H9 (cell line): ENCODE measurements around the gene MMS19. TPM values are rescaled to one million over a fixed set of nuclear protein-coding genes. Genes with fewer than 3 reads are reported as not detected.

ENCODE experiments used
- DNase-seq: peaks from one replicate; pipeline ENCODE4 v3.0.0-alpha.2; 2017
- H2AFZ ChIP-seq: one replicate; pipeline ENCODE4 v1.6.1; 2013; ENCODE audit warnings: mild to moderate bottlenecking, low read length, control low read depth, moderate library complexity
- H2AK5ac ChIP-seq: 2 replicates; pipeline ENCODE4 v1.6.1; 2013; ENCODE audit warnings: low read length, control low read depth, mixed read lengths; ENCODE audit not compliant: insufficient read length
- H2BK120ac ChIP-seq: one replicate; pipeline ENCODE4 v1.6.1; 2013; ENCODE audit warnings: low read depth, mild to moderate bottlenecking, low read length, control low read depth, inconsistent platforms; ENCODE audit not compliant: poor library complexity, severe bottlenecking
- H2BK12ac ChIP-seq: 2 replicates; pipeline ENCODE4 v1.6.1; 2013; ENCODE audit warnings: low read length, control low read depth, mixed read lengths, low read depth; ENCODE audit not compliant: insufficient read length
- H2BK15ac ChIP-seq: 2 replicates; pipeline ENCODE4 v1.6.1; 2013; ENCODE audit warnings: low read depth, low read length, control low read depth
- H2BK20ac ChIP-seq: one replicate; pipeline ENCODE4 v1.6.1; 2013; ENCODE audit warnings: low read depth, mild to moderate bottlenecking, low read length, control low read depth, inconsistent platforms; ENCODE audit not compliant: poor library complexity, severe bottlenecking
- H2BK5ac ChIP-seq: 2 replicates; pipeline ENCODE4 v1.6.1; 2013; ENCODE audit warnings: low read length, control low read depth, mixed read lengths; ENCODE audit not compliant: insufficient read length
- H3K14ac ChIP-seq: 2 replicates; pipeline ENCODE4 v1.6.1; 2013; ENCODE audit warnings: low read length, control low read depth; ENCODE audit not compliant: insufficient read depth
- H3K18ac ChIP-seq: 2 replicates; pipeline ENCODE4 v1.6.1; 2013; ENCODE audit warnings: low read depth, mild to moderate bottlenecking, mixed read lengths, low read length, control low read depth; ENCODE audit not compliant: insufficient read length
- H3K23ac ChIP-seq: 2 replicates; pipeline ENCODE4 v1.6.1; 2013; ENCODE audit warnings: low read length, control low read depth, mixed read lengths, low read depth; ENCODE audit not compliant: insufficient read length
- H3K23me2 ChIP-seq: 2 replicates; pipeline ENCODE4 v1.6.1; 2013; ENCODE audit warnings: low read depth, mild to moderate bottlenecking, mixed read lengths, low read length, control low read depth; ENCODE audit not compliant: insufficient read length, poor library complexity, severe bottlenecking
- H3K27ac ChIP-seq: 2 replicates; pipeline ENCODE4 v1.5.1; 2013; ENCODE audit warnings: low read length, control low read depth, mixed read lengths, low read depth; ENCODE audit not compliant: insufficient read length
- H3K27me3 ChIP-seq: 2 replicates; pipeline ENCODE4 v1.6.1; 2013; ENCODE audit warnings: low read length, control low read depth, inconsistent platforms; ENCODE audit not compliant: insufficient read depth
- H3K4ac ChIP-seq: 2 replicates; pipeline ENCODE4 v1.6.1; 2013; ENCODE audit warnings: low read depth, mild to moderate bottlenecking, control low read depth, inconsistent platforms, low read length, moderate library complexity
- H3K4me1 ChIP-seq: 2 replicates; pipeline ENCODE4 v1.6.1; 2013; ENCODE audit warnings: low read length, control low read depth, inconsistent platforms; ENCODE audit not compliant: insufficient read depth
- H3K4me2 ChIP-seq: 2 replicates; pipeline ENCODE4 v1.6.1; 2013; ENCODE audit warnings: low read length, control low read depth, mixed read lengths; ENCODE audit not compliant: insufficient read length, insufficient read depth
- H3K56ac ChIP-seq: 2 replicates; pipeline ENCODE4 v1.6.1; 2013; ENCODE audit warnings: low read depth, mild to moderate bottlenecking, mixed read lengths, low read length, control low read depth; ENCODE audit not compliant: insufficient read length
- H3K79me1 ChIP-seq: 2 replicates; pipeline ENCODE4 v1.6.1; 2013; ENCODE audit warnings: low read depth, mild to moderate bottlenecking, moderate library complexity, low read length, control low read depth, inconsistent platforms; ENCODE audit not compliant: insufficient read depth, poor library complexity, severe bottlenecking
- H3K79me2 ChIP-seq: 2 replicates; pipeline ENCODE4 v1.6.1; 2013; ENCODE audit warnings: low read length, control low read depth, inconsistent platforms; ENCODE audit not compliant: insufficient read depth
- H3K9ac ChIP-seq: 2 replicates; pipeline ENCODE4 v1.6.1; 2013; ENCODE audit warnings: low read length, control low read depth, mixed read lengths; ENCODE audit not compliant: insufficient read length; ENCODE audit errors: extremely low read depth
- H3K9me3 ChIP-seq: one replicate; pipeline ENCODE4 v1.6.1; 2013; ENCODE audit warnings: low read depth, low read length, inconsistent platforms; ENCODE audit not compliant: control insufficient read depth
- H3T11ph ChIP-seq: one replicate; pipeline ENCODE4 v1.6.1; 2013; ENCODE audit warnings: mild to moderate bottlenecking, low read length, control low read depth, inconsistent platforms
- H4K20me1 ChIP-seq: one replicate; pipeline ENCODE4 v1.6.1; 2013; ENCODE audit not compliant: control insufficient read depth, insufficient read length, insufficient read depth
- H4K5ac ChIP-seq: 2 replicates; pipeline ENCODE4 v1.6.1; 2013; ENCODE audit warnings: low read depth, mild to moderate bottlenecking, mixed read lengths, low read length, control low read depth; ENCODE audit not compliant: insufficient read length
- H4K8ac ChIP-seq: replicated peaks from 2 replicates; pipeline ENCODE4 v1.6.1; 2013; ENCODE audit warnings: low read length, control low read depth, mixed read lengths, low read depth; ENCODE audit not compliant: insufficient read length
- H4K91ac ChIP-seq: 2 replicates; pipeline ENCODE4 v1.6.1; 2013; ENCODE audit warnings: low read depth, mild to moderate bottlenecking, moderate library complexity, mixed read lengths, low read length, control low read depth; ENCODE audit not compliant: insufficient read length
- H3K27ac Mint-ChIP-seq, 3 experiments: 2 replicates in 2 of 3; 3 replicates in 1 of 3; pipeline ENCODE4 v1.8.0; 2020 to 2021; ENCODE audit warnings: mixed read lengths in 3 of 3, mild to moderate bottlenecking in 1 of 3, moderate library complexity in 1 of 3
- H3K27me3 Mint-ChIP-seq: 2 replicates; pipeline ENCODE4 v1.8.0; 2021; ENCODE audit warnings: low read depth, mild to moderate bottlenecking, moderate library complexity, mixed read lengths
- H3K36me3 Mint-ChIP-seq, 3 experiments: 2 replicates in 2 of 3; 3 replicates in 1 of 3; pipeline ENCODE4 v1.8.0; 2020 to 2021; ENCODE audit warnings: low read depth in 3 of 3, mixed read lengths in 3 of 3; ENCODE audit not compliant: insufficient read depth in 1 of 3
- H3K4me1 Mint-ChIP-seq, 2 experiments: 2 replicates each; pipeline ENCODE4 v1.8.0; 2020; ENCODE audit warnings: mixed read lengths in 2 of 2
- H3K4me3 Mint-ChIP-seq, 2 experiments: 2 replicates in 1 of 2; 3 replicates in 1 of 2; pipeline ENCODE4 v1.8.0; 2020 to 2021; ENCODE audit warnings: mild to moderate bottlenecking in 2 of 2, mixed read lengths in 2 of 2, moderate library complexity in 1 of 2
- H3K9me3 Mint-ChIP-seq, 2 experiments: 2 replicates in 1 of 2; 3 replicates in 1 of 2; pipeline ENCODE4 v1.8.0; 2020; ENCODE audit warnings: mild to moderate bottlenecking in 2 of 2, mixed read lengths in 2 of 2, moderate library complexity in 1 of 2
- WGBS: extraction: QIAGEN DNeasy Blood & Tissue Kit; methylation state at CpG from one replicate; pipeline ENCODE4 v1.1.7; 2013; ENCODE audit warnings: missing lambda C conversion rate, low lambda C conversion rate, mixed read lengths; ENCODE audit not compliant: insufficient read length; ENCODE audit errors: extremely low coverage; 5-methylcytosine and 5-hydroxymethylcytosine counted together
- total RNA-seq: library from RNA; stranded (reverse); gene quantifications from 2 replicates; pipeline ENCODE4 v1.2.1, GENCODE V29; 2021
- TF ChIP-seq, protein P1 (sequence below): fragments of 200-600 bp; sonication (generic); conservative IDR thresholded peaks from 3 replicates; pipeline ENCODE4 v1.8.0; 2021; ENCODE audit warnings: antibody characterized with exemption, mild to moderate bottlenecking

The MMS19 gene
- total RNA-seq, 1 experiment from 2014 or later, result 102 TPM

DNA sequence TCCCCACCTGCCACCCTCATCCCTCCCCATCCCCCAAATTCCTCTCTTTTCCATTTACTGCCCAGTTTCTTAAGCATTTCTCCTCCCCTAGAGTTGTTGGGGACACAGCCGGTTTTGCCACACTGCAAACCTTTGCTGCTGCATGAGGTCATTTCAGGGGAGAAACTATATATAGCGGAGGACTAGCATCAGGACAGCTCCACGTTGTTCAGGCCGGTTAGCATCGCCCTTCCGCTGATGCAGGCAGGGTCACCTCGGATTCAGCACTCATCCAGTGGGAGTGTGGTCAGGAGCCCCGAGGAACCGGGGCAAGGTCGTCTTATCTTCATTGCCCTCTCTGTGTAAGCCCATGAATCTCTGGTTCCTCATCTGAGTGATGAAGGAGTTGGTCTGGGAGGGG is 16.1 kb upstream of the MMS19 start:
- no peaks in the 10 kb centered on the region for H3K27me3 Mint-ChIP-seq

More for the DNA sequence above, 16.1 kb upstream of the MMS19 start:
- Histone ChIP-seq H3K79me1 (no peaks in the 10 kb centered on the region), H3T11ph (no peak overlapping the region), H2BK5ac (no peak overlapping the region), H4K5ac (no peak overlapping the region), H3K9me3 (no peaks in the 10 kb centered on the region), H3K9ac (no peak overlapping the region), H3K4me1 (peaks cover 4% of the 10 kb centered on the region; the same call in 1 of the 2 replicates), H2BK120ac (no peak overlapping the region), H3K4me2 (no peak overlapping the region), H3K79me2 (no peaks in the 10 kb centered on the region), H3K27ac (no peak overlapping the region), H4K20me1 (no peaks in the 10 kb centered on the region), H3K23ac (no peak overlapping the region), H3K18ac (no peak overlapping the region), H4K91ac (no peak overlapping the region), H3K56ac (no peak overlapping the region), H3K14ac (no peak overlapping the region), H2AFZ (no peak overlapping the region), H2AK5ac (no peak overlapping the region), H2BK20ac (no peak overlapping the region), H3K23me2 (no peaks in the 10 kb centered on the region), H3K4ac (no peak overlapping the region), H2BK12ac (no peak overlapping the region), H2BK15ac (no peak overlapping the region), H3K27me3 (no peaks in the 10 kb centered on the region), H4K8ac (no peak overlapping the region)
- peaks cover 29 to 30% of the 10 kb centered on the region in 2 experiments for H3K4me1 Mint-ChIP-seq
- WGBS, result no CpG with 5 or more reads among the region's 10 CpGs
- no peak overlapping the region for H3K4me3 Mint-ChIP-seq
- no peak for DNase-seq
- H3K36me3 Mint-ChIP-seq, result no peaks in the 10 kb centered on the region
- H3K27ac Mint-ChIP-seq, result no peak overlapping the region; a peak in 1 of 7 replicates
- H3K9me3 Mint-ChIP-seq, result no peaks in the 10 kb centered on the region
- TF ChIP-seq, protein P1, sequence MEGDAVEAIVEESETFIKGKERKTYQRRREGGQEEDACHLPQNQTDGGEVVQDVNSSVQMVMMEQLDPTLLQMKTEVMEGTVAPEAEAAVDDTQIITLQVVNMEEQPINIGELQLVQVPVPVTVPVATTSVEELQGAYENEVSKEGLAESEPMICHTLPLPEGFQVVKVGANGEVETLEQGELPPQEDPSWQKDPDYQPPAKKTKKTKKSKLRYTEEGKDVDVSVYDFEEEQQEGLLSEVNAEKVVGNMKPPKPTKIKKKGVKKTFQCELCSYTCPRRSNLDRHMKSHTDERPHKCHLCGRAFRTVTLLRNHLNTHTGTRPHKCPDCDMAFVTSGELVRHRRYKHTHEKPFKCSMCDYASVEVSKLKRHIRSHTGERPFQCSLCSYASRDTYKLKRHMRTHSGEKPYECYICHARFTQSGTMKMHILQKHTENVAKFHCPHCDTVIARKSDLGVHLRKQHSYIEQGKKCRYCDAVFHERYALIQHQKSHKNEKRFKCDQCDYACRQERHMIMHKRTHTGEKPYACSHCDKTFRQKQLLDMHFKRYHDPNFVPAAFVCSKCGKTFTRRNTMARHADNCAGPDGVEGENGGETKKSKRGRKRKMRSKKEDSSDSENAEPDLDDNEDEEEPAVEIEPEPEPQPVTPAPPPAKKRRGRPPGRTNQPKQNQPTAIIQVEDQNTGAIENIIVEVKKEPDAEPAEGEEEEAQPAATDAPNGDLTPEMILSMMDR, result no peak
